ENCODE data around the gene PSG4. TPM values are rescaled to one million over a fixed set of nuclear protein-coding genes. Genes with fewer than 3 reads are reported as not detected.
"Not testable (repeated sequence)": the region's sequence is repeated elsewhere in the genome, so short reads cannot be mapped to it uniquely, and the experiment has no call there.

Gene PSG4
- total RNA-seq, 1 experiment from 2014 or later, result 0.98 TPM

GRCh38 chr19:43198686-43199419 lies 6.6 kb downstream of the PSG4 start:
- not testable (repeated sequence) for DNase-seq (ENCODE audit: low read depth)

- DNase-seq (ENCODE audit: low read depth), result not testable (repeated sequence)
Observed at GRCh38 chr19:43197666-43198397, 7.6 kb downstream of the PSG4 start.

- not testable (repeated sequence) for DNase-seq (ENCODE audit: low read depth)
Observed at GRCh38 chr19:43194397-43194796, 11.0 kb downstream of the PSG4 start.

GRCh38 chr19:43192381-43193155 lies 12.9 kb downstream of the PSG4 start:
- not testable (repeated sequence) for DNase-seq (ENCODE audit: low read depth)

GRCh38 chr19:43188092-43188491 lies 17.3 kb downstream of the PSG4 start:
- DNase-seq (ENCODE audit: low read depth), result not testable (repeated sequence)

GRCh38 chr19:43186311-43186935 lies 19.0 kb downstream of the PSG4 start, which contains the start of gene PSG5:
PSG5 (minus strand) TSS chr19:43186536; CDS start chr19:43186405, 131 bp downstream.
- not testable (repeated sequence) for DNase-seq (ENCODE audit: low read depth)

- peak; percentile 34 for DNase-seq (ENCODE audit: low read depth)
Observed at GRCh38 chr19:43181869-43182771, 23.3 kb downstream of the PSG4 start.

GRCh38 chr19:43179569-43180147 lies 25.8 kb downstream of the PSG4 start:
- not testable (repeated sequence) for DNase-seq (ENCODE audit: low read depth)

DNA sequence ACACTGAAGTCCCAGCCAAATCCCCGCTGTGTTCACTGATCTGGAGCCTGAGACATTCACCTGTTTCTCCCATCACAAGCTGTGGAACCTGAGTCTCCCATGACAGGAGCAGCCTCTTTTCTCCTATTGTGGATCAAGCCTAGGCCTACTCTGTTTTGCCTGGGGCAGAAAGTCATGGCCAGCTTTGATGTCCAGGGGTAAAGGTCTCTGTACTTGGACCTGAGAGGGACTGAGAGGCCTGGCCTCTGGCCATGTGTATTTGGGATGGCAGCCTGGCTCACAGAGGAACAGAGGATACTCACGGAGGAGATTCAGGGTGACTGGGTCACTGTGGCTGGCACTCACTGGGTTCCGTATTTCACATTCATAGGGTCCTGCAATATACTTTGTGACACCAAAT lies 26.9 kb downstream of the PSG4 start:
- DNase-seq (ENCODE audit: low read depth), result not testable (repeated sequence)

DNA sequence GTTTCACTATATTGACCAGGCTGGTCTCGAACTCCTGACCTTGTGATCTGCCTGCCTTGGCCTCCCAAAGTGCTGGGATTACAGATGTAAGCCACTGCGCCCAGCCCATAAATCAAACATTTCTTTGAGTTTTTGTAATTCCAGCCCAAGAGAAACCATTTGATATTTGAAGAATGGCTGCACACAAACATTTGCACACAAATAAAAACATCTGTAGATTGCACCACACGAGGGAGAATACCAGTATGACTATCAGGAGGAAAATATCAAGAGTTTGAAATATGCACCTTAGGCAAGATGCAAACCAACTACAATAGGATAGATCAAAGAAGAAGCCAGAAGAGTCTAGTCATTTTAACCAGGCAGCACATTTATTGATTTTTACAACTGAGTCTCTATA lies 39.5 kb downstream of the PSG4 start:
- DNase-seq (ENCODE audit: low read depth), result not testable (repeated sequence)

- not testable (repeated sequence) for DNase-seq (ENCODE audit: low read depth)
Observed at GRCh38 chr19:43163135-43163534, 42.3 kb downstream of the PSG4 start.

DNA sequence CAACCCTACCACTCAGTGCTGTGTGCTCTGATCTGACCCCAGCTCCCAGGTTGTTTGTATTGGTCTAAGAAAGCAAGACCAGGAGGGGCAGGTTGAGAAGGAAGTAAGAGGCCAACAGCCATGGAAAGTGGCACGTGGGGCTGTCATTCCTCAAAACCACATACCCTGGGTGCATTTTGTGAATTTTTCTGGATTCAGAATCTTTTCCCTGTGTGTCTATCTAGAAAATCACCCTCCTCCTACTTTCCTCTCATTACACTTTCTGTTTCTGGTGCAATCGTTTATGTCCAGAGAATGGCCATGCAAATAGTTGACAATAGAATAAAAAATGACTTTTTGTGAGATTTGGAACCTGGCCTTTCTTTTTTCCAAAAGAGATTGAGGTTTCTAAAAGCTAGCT lies 43.2 kb downstream of the PSG4 start:
- not testable (repeated sequence) for DNase-seq (ENCODE audit: low read depth)

DNA sequence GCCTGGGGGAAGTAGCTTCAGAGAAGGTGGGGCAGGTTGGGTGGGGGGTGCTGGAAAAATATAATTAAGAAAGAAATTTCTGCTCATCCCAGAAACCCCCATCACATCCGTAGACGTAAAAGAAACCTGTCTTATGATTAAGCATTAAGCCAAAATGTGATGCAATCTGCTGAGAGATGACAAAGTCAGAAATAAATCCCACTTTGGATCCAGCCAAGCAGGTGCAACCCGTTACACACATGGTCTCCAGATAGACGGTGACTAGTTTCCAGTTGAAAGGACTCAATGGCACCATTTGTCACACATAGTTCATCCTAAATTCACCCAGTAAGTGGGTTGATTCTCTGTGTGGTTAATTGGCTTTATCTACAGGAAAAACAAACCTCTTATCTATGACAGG lies 53.2 kb downstream of the PSG4 start:
- no peak for DNase-seq (ENCODE audit: low read depth)

DNA sequence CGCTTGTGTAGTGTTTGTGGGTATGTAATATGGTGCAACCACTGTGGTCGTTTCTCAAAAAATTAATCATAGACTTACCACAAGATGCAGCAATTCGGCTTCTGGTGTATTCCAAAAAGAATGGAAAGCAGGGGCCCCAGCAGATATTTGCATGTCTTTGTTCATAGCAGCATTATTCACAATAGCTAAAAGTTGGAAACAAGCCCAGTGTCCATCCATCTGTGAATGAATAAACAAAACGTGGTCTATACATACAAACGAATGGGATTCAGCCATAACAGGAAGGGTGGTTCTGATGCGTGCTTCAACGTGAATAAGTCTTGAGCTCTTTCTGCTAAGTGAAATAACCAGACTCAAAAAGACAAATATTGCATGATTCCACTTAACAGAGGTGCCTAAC lies 55.6 kb downstream of the PSG4 start:
- not testable (repeated sequence) for DNase-seq (ENCODE audit: low read depth)

DNA sequence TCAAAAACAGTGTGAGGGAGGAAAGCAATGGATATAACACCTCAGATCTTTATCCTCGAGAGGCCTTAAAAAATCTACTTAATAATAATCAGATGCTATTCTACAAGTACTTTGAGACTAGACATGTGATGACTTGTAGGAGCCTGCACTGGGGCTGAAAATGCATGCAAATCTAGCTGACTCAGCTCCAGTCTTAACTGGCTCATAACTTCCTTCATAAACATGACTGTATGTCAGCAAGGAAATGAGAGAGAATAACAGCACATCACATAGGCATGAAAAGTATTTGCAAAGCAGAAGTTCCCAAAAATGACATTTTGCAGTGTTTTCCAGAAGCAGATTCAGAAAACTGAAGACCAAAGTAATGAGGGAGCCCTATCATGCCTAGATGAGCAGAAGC lies 57.2 kb downstream of the PSG4 start:
- DNase-seq (ENCODE audit: low read depth), result peak; percentile 57

Other genes starting within 250 kb of the PSG4 start
- not detected in 2 replicates for gene PSG11, start 179.2 kb downstream of the PSG4 start, total RNA-seq (2014; rRNA removed)
- gene PSG2, start 122.9 kb downstream of the PSG4 start, total RNA-seq (2014; rRNA removed), result not detected in 2 replicates
- gene PSG5, start 19.1 kb downstream of the PSG4 start, total RNA-seq (2014; rRNA removed), result 0.52 and 0.64 TPM in 2 replicates
- gene PSG9, start 63.9 kb upstream of the PSG4 start, total RNA-seq (2014; rRNA removed), result not detected in 2 replicates
- gene CD177, start 148.0 kb upstream of the PSG4 start, total RNA-seq (2014; rRNA removed), result not detected in 2 replicates
- gene TEX101, start 209.3 kb upstream of the PSG4 start, total RNA-seq (2014; rRNA removed), result not detected in 2 replicates

Measured in LHCN-M2 (cell line).